ENCODE results near the gene AK8. TPM values are rescaled to one million over a fixed set of nuclear protein-coding genes. Genes with fewer than 3 reads are reported as not detected.

The AK8 gene
- total and polyA plus RNA-seq, 2 of the 4 experiments (the other 2 are of a cell fraction) = under 0.01 to 0.09 TPM

DNA sequence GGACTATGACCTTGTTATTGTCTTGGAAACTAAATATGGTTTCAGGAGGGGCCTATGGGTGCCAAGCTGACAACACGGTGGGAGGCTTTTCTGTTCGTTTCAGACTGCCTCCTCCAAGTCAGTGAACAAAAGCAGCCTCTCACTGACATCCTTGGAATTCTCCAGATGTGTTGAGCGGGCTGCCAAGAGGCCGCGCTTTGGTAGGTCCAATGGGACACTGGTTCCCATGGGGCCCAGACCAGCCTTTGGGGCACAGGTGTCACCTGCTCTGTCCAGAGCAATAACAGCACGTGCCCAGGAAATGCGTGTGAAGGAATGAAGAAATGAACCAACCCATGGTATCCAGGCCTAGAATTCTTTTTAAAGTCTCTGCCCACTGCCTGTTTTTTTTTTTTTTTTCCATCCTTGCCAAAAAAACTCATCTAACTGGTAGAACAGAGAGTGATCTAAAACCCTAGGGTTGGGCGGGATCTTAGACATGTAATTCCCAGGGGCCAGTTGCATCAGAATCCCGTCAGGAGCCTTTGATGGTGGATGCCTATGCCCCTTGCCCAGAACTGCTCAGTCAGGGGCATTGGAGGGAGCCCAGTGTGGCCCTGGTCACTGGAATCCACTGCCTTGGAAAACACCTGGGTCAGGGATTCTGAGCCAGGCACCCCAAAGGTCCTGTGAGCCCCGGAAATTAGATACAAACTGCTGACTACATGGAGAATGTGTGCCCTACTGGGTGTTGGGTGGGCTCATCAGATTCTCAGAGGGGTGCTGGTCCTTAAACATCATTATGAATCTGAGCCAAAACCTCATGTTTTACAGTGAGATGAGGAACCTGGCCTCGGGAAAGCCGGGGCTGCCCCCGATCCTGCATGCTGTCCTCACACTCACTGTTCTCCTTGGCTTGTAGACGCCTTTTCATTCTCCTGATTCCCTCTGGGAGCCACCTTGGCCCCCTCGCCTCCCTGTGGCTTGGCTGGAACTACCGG lies 147.7 kb downstream of the AK8 start:
- in situ Hi-C loops (cut with MboI; ENCODE audit: low sequenced_read_pairs) (no loop called here), intact Hi-C loops (cut with micrococcal nuclease) (no loop called here), dilution Hi-C loops (cut with HindIII; ENCODE audit: low sequenced_read_pairs, unreplicated experiment) (no loop called here)
- Histone ChIP-seq H3K4me3 (ENCODE audit: insufficient read depth, low read depth, low read length) (no peak overlapping the region), H2BK120ac (ENCODE audit: low read depth, low read length) (no peak overlapping the region), H3K23ac (ENCODE audit: low read depth, low read length) (no peak overlapping the region), H2AFZ (replicated peaks; ENCODE audit: low read length, poor library complexity) (no peak overlapping the region), H4K91ac (ENCODE audit: insufficient read depth, low read depth, low read length) (no peak overlapping the region), H3K27me3 (ENCODE audit: control insufficient read depth, insufficient read depth, low read length) (peaks cover 43% of the 10 kb centered on the region), H3K18ac (ENCODE audit: low read depth, low read length) (no peak overlapping the region), H2AK5ac (ENCODE audit: low read depth, low read length) (no peak overlapping the region), H3K9ac (ENCODE audit: low read depth, low read length) (no peak overlapping the region), H2AK9ac (replicated peaks; ENCODE audit: low read depth, low read length, poor library complexity) (no peak overlapping the region), H3K36me3 (ENCODE audit: control insufficient read depth, insufficient read depth, low read length) (no peaks in the 10 kb centered on the region), H3K56ac (ENCODE audit: extremely low read depth, insufficient read depth, low read length) (no peak overlapping the region), H3K79me1 (ENCODE audit: low read depth in 1 of 2, low read length in 2 of 2) (no peaks in the 10 kb centered on the region), H3K4me2 (ENCODE audit: low read depth, low read length) (no peak overlapping the region), H3K4ac (ENCODE audit: low read depth, low read length) (no peak overlapping the region), H3K14ac (replicated peaks; ENCODE audit: low read depth, low read length) (no peak overlapping the region), H3K4me1 (ENCODE audit: control insufficient read depth, insufficient read depth, low read length) (no peaks in the 10 kb centered on the region), H2BK5ac (ENCODE audit: low read depth, low read length, poor library complexity, severe bottlenecking) (no peak overlapping the region), H3K9me1 (ENCODE audit: insufficient read depth, low read length) (no peaks in the 10 kb centered on the region), H2BK15ac (ENCODE audit: low read depth, low read length) (no peak overlapping the region), H4K8ac (ENCODE audit: low read depth in 2 of 2, low read length in 2 of 2) (no peak overlapping the region), H3K27ac (ENCODE audit: insufficient read depth, low read length) (no peak overlapping the region), H4K20me1 (ENCODE audit: insufficient read depth, low read length) (no peaks in the 10 kb centered on the region), H3K9me3 (ENCODE audit: control insufficient read depth, insufficient read depth, low read length) (no peaks in the 10 kb centered on the region), H2BK20ac (ENCODE audit: low read depth, low read length) (no peak overlapping the region), H4K5ac (ENCODE audit: low read depth, low read length) (no peak overlapping the region)
- POLR2A ChIA-PET (ENCODE audit: unreplicated experiment) = no interaction called here
- BruUV-seq (replicated peaks) = no TSS peak
- CTCF ChIA-PET = no interaction called here
- no peak for ATAC-seq (ENCODE audit: low read depth)
- TF ChIP-seq CHD1 (IDR thresholded peaks at IDR 0.05; ENCODE audit: low read depth, low read length) = no peak
- no peak for TF ChIP-seq CEBPB (IDR thresholded peaks at IDR 0.05; ENCODE audit: low read depth, low read length)
- no peak for TF ChIP-seq FOS (IDR thresholded peaks at IDR 0.05; ENCODE audit: low read depth, low read length)
- no peak for TF ChIP-seq MAZ (IDR thresholded peaks at IDR 0.05; ENCODE audit: borderline replicate concordance, low read depth, low read length)
- TF ChIP-seq POLR2A (IDR thresholded peaks at IDR 0.05; ENCODE audit: low read depth, low read length) = no peak
- no peak for TF ChIP-seq RCOR1 (IDR thresholded peaks at IDR 0.05; ENCODE audit: insufficient replicate concordance, low read length)
- TF ChIP-seq RAD21 (IDR thresholded peaks at IDR 0.05; ENCODE audit: low read length) = no peak
- DNase-seq = no peak
- 74% methylated on average over 4 of the region's 16 CpGs; no CpG with 5 or more reads in 1 of the 2 experiments for WGBS, 2 experiments (ENCODE audit: extremely low coverage in 2 of 2, insufficient read length in 1 of 2)

Measured in IMR-90 (cell line).